ENCODE measurements around the gene DUSP18. TPM values are rescaled to one million over a fixed set of nuclear protein-coding genes. Genes with fewer than 3 reads are reported as not detected.

DUSP18 gene
- total and polyA plus RNA-seq, 2 of the 4 experiments (the other 2 are of a cell fraction): 14.9 TPM

DNA sequence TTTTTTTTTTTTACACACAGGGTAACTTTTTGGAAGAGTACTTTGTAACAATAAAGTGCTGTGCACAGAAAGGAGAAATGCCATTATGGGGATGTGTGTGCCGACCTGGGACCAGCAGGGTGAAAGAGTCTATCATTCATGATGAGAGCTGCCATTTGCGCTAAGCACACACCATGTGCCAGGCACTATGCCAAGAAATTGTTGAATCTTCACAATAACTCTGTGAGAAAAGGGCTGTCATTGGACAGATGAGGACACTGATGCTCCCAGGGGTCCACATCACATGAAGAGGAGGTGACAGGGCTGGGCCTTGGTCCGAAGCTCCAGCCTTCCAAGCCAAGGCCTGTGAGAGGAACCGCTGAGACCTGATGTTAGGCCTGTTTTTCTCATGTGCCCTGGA, 5.6 kb downstream of the DUSP18 start:
- ATAC-seq (ENCODE audit: low read depth) (no peak), DNase-seq (no peak)
- Histone ChIP-seq H3K9ac (ENCODE audit: low read depth, low read length) (no peak overlapping the region), H3K14ac (replicated peaks; ENCODE audit: low read depth, low read length) (no peak overlapping the region), H2AK5ac (ENCODE audit: low read depth, low read length) (no peak overlapping the region), H3K23ac (ENCODE audit: low read depth, low read length) (no peak overlapping the region), H3K4ac (ENCODE audit: low read depth, low read length) (no peak overlapping the region), H2AK9ac (replicated peaks; ENCODE audit: low read depth, low read length, poor library complexity) (no peak overlapping the region), H2AFZ (replicated peaks; ENCODE audit: low read length, poor library complexity) (no peak overlapping the region), H2BK15ac (ENCODE audit: low read depth, low read length) (no peak overlapping the region), H4K20me1 (ENCODE audit: insufficient read depth, low read length) (no peaks in the 10 kb centered on the region), H3K9me1 (ENCODE audit: insufficient read depth, low read length) (peaks cover 3% of the 10 kb centered on the region; the same call in 1 of the 2 replicates), H3K56ac (ENCODE audit: extremely low read depth, insufficient read depth, low read length) (no peak overlapping the region), H4K8ac (ENCODE audit: low read depth in 2 of 2, low read length in 2 of 2) (no peak overlapping the region), H3K27ac (ENCODE audit: insufficient read depth, low read length) (no peak overlapping the region), H3K9me3 (ENCODE audit: control insufficient read depth, insufficient read depth, low read length) (no peaks in the 10 kb centered on the region), H3K4me2 (ENCODE audit: low read depth, low read length) (no peak overlapping the region), H2BK120ac (ENCODE audit: low read depth, low read length) (no peak overlapping the region), H3K4me3 (ENCODE audit: insufficient read depth, low read depth, low read length) (no peak overlapping the region), H2BK20ac (ENCODE audit: low read depth, low read length) (no peak overlapping the region), H4K5ac (ENCODE audit: low read depth, low read length) (no peak overlapping the region), H4K91ac (ENCODE audit: insufficient read depth, low read depth, low read length) (no peak overlapping the region), H3K18ac (ENCODE audit: low read depth, low read length) (no peak overlapping the region), H3K36me3 (ENCODE audit: control insufficient read depth, insufficient read depth, low read length) (peaks cover 10% of the 10 kb centered on the region), H3K79me1 (ENCODE audit: low read depth in 1 of 2, low read length in 2 of 2) (peaks cover 0 to 12% of the 10 kb centered on the region in 2 experiments; a peak in 1 of 4 replicates), H2BK5ac (ENCODE audit: low read depth, low read length, poor library complexity, severe bottlenecking) (no peak overlapping the region), H3K4me1 (ENCODE audit: control insufficient read depth, insufficient read depth, low read length) (no peaks in the 10 kb centered on the region), H3K27me3 (ENCODE audit: control insufficient read depth, insufficient read depth, low read length) (no peaks in the 10 kb centered on the region)
- no TSS peak for BruUV-seq (replicated peaks)
- intact Hi-C loops (cut with micrococcal nuclease): no loop called here
- no peak for TF ChIP-seq FOS (IDR thresholded peaks at IDR 0.05; ENCODE audit: low read depth, low read length)
- TF ChIP-seq NFE2L2 (IDR thresholded peaks at IDR 0.05; ENCODE audit: low read depth, low read length): no peak
- no peak for TF ChIP-seq CHD1 (IDR thresholded peaks at IDR 0.05; ENCODE audit: low read depth, low read length)
- TF ChIP-seq, protein P1, sequence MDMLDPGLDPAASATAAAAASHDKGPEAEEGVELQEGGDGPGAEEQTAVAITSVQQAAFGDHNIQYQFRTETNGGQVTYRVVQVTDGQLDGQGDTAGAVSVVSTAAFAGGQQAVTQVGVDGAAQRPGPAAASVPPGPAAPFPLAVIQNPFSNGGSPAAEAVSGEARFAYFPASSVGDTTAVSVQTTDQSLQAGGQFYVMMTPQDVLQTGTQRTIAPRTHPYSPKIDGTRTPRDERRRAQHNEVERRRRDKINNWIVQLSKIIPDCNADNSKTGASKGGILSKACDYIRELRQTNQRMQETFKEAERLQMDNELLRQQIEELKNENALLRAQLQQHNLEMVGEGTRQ (IDR thresholded peaks at IDR 0.05; ENCODE audit: low read depth, low read length): no peak
- no peak for TF ChIP-seq MAZ (IDR thresholded peaks at IDR 0.05; ENCODE audit: borderline replicate concordance, low read depth, low read length)
- no peak for TF ChIP-seq MXI1 (IDR thresholded peaks at IDR 0.05; ENCODE audit: borderline replicate concordance, low read depth, low read length)
- no peak for TF ChIP-seq BHLHE40 (IDR thresholded peaks at IDR 0.05; ENCODE audit: low read depth, low read length)
- no peak for TF ChIP-seq MAFK (IDR thresholded peaks at IDR 0.05; ENCODE audit: low read depth, low read length)
- TF ChIP-seq, protein P2, sequence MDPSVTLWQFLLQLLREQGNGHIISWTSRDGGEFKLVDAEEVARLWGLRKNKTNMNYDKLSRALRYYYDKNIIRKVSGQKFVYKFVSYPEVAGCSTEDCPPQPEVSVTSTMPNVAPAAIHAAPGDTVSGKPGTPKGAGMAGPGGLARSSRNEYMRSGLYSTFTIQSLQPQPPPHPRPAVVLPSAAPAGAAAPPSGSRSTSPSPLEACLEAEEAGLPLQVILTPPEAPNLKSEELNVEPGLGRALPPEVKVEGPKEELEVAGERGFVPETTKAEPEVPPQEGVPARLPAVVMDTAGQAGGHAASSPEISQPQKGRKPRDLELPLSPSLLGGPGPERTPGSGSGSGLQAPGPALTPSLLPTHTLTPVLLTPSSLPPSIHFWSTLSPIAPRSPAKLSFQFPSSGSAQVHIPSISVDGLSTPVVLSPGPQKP (IDR thresholded peaks at IDR 0.05; ENCODE audit: borderline replicate concordance, low read depth, low read length): no peak
- no peak for TF ChIP-seq POLR2A (IDR thresholded peaks at IDR 0.05; ENCODE audit: low read depth, low read length)
- TF ChIP-seq RFX5 (IDR thresholded peaks at IDR 0.05; ENCODE audit: low read depth, low read length): no peak
- TF ChIP-seq CEBPB (IDR thresholded peaks at IDR 0.05; ENCODE audit: low read depth, low read length): no peak
- TF ChIP-seq RAD21 (IDR thresholded peaks at IDR 0.05; ENCODE audit: low read length): no peak
- no peak for TF ChIP-seq SMC3 (IDR thresholded peaks at IDR 0.05; ENCODE audit: low read depth, low read length)
- TF ChIP-seq RCOR1 (IDR thresholded peaks at IDR 0.05; ENCODE audit: insufficient replicate concordance, low read length): no peak
- TF ChIP-seq, protein P3, sequence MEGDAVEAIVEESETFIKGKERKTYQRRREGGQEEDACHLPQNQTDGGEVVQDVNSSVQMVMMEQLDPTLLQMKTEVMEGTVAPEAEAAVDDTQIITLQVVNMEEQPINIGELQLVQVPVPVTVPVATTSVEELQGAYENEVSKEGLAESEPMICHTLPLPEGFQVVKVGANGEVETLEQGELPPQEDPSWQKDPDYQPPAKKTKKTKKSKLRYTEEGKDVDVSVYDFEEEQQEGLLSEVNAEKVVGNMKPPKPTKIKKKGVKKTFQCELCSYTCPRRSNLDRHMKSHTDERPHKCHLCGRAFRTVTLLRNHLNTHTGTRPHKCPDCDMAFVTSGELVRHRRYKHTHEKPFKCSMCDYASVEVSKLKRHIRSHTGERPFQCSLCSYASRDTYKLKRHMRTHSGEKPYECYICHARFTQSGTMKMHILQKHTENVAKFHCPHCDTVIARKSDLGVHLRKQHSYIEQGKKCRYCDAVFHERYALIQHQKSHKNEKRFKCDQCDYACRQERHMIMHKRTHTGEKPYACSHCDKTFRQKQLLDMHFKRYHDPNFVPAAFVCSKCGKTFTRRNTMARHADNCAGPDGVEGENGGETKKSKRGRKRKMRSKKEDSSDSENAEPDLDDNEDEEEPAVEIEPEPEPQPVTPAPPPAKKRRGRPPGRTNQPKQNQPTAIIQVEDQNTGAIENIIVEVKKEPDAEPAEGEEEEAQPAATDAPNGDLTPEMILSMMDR (conservative IDR thresholded peaks at IDR 0.05; ENCODE audit: low read depth, low read length): no peak
- ChIA-PET POLR2A (ENCODE audit: unreplicated experiment) (no interaction called here), CTCF (interaction anchor here (0.6 kb wide), 1 partner anchor 93 kb away, joined by 3 read pairs; no protein-coding TSS in a partner anchor)
- in situ Hi-C loops (cut with MboI; ENCODE audit: low sequenced_read_pairs): no loop called here
- dilution Hi-C loops (cut with HindIII; ENCODE audit: low sequenced_read_pairs, unreplicated experiment): no loop called here
- WGBS, 2 experiments (ENCODE audit: extremely low coverage in 2 of 2, insufficient read length in 1 of 2): 84% methylated on average over 2 of the region's 4 CpGs; no CpG with 5 or more reads in 1 of the 2 experiments
